Stimulated activated CD4-positive, alpha-beta T cell treated with anti-CD3 and anti-CD28 coated beads, Interleukin-15, amount 100 ng/mL, for 24 hours (primary cell): ENCODE results near the gene FAM193B.
"Not testable (repeated sequence)": the region's sequence is repeated elsewhere in the genome, so short reads cannot be mapped to it uniquely, and the experiment has no call there.

Experiments
- DNase-seq: peaks from one replicate; pipeline ENCODE4 v3.0.0-alpha.2; 2020

FAM193B gene

DNA sequence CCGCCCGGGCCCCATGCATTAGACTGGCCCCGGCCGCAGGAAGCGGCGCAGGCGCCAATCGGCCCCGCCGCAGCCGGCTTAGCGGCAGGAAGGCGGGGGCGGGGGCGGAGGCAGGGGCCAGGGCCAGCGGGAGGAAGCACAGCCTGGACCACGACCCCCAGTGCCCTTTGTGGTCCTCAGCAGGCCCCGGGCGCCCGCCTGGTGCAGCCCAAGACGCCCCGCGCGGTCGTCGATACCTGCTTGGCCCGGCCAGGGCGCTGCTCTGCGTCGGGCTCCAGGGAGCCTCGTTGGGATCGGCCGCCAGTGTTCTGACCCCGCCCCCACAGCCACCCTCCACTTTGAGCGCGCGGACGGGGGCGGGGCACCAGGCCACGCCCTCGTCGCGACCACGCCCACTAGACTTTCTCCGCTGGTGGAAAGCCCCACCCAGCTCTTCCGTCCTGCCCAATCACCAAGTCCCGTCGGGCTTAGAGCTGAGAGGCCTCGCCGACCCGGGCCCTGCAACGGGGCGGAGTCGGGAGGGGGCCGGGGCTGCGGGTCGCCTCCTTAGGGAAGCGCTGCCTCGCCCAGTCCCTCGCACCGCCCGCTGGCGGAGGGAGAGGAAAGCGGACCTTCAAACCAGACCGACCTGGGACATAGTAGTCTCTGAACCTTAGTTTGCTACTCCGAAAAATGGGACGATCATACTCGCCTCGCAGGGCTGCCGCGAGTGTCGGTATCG lies 56.9 kb downstream of the FAM193B start, which contains the start of gene PDLIM7:
TSS of gene PDLIM7 (minus strand) at position 313 of the 721 bp plus-strand sequence. CDS start 1,092 bp downstream, outside the sequence.
- DNase-seq = peak; percentile 97

DNA sequence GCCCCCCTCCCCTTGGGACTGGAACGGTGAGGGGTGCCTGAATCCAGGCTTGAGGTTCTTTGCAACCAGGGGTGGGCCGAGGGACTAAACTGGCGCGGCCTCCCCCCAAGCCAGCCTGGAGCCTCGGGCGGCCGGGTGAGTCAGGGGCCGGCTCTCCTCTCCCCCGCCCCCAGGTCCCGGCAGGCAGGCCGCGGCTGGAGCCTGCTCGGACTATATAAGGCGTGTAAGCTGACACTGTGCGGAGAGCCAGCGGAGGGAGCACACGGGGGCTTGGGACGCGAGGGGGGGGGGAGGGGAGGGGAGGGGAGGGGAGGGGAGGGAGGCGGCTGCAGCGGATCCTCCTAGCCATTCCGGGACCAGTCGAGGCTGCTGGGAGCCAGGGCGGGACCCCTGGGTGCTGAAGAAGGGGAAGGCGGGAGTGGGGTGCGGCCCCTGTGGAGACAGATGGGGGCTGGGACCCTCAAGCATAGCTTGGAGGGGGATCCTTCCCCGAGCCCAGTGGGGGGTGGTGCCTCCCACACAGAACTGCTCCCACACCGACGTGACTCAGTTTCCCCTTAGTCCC lies 57.6 kb downstream of the FAM193B start:
- DNase-seq = no peak

DNA sequence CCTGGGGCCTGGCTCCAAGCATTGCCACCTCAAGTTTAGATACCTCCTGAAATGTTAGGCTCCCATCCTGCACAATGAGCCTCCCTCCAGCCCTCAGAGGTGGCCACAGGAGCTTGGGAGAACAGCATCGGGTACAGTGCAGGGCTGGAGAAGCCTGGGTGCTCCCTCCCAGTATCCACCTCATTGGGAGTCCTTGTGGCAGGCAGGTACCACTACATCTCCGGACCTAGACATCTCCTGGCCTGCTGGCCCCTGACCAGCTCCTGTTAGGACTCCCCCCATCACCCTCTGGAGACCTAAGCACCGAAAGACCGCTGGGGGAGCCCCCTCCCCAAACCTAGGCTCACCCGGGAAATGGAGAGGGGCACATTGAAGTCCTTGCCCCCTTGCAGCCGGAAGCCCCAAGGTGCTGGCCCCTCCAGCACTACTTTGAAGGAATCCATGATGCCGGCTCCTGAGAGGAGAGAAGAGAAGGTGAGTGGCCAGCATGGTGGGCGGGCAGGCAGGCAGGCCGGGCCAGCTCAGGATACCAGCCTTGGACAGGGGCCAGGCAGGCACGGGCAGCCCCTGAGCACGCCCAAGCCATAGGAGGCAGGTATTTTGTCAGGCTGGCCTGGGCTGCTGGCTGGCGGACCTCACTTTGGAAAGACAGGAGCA lies 58.2 kb downstream of the FAM193B start:
- DNase-seq = no peak

DNA sequence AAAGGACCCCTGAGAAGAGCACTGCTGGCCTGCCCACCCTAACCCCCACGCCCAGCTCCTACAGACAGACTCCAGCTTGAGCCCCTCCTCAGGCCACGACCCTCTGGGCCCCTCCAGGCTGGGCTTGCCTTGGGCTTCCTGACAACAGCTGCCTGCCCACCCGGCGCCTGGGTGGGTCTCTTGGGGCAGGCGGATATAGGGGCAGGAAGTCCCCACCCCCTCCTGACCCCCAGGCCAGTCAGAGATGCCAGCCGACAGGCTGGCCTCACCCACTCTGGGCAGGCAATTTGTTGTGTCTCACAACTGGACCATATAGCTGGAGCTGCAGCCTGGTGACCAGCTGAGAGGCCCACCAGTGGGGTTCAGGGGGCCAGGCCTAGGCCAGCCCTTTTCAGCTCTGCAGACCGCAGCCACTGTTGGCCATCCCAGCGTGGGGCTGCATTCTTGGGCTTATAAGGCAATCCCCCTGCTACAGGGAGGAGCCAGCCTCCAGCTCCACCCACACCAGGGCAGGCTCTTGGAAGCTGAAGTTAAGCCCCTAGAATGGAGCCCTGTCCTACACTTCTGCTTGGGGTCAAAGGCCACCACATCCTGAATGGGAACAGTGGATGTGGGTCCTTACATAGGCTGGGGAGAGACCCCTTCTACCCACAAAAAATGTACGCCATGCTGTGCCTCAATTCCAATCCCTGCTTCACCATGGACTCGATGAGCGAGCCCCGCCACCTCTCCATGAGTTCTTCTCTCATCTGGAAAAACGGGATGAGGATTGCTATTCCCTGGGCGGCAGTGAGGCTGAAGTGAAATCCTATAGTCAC lies 58.9 kb downstream of the FAM193B start:
- DNase-seq = no peak

DNA sequence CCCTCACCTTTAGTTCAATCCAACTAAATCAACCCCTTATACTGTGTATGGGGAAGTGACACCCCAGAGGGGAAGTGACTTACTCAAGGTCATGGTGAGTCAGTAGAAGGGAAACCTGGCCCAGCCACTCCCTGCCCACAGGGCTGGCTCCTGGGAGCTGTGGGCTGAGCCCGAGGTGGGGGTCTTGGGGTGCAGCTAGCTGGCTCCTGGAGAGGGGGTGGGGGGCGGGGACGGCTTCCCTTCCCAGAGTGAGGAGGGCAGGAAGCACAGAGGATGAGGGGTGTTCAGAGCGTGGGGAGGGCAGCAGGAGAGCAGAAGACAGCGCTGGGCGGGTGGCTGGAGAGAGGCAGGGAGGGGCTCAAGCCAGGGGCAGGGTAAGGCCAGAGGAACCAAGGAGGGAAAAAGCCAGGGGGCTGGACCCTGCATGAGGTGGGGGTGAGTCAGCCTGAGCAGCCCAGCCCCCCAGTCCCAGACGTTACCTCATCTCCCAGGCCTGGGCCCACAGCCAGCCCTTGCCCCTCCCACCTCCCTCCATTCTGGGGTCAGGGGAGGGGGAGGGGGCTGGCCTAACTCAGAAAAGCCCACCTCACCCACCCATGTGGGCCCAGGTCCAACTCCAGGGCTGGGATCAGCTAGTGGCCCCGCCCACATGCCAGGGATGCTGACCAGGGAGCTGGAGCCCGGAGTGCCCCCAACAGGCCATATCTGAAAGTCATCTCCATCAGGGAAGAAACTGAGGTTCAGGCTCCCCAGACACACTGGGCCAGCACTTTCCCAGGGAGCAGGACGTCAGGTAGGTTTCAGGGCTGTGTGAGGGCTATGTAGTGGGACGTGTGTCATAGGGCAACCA lies 59.8 kb downstream of the FAM193B start:
- peak; percentile 51 for DNase-seq

DNA sequence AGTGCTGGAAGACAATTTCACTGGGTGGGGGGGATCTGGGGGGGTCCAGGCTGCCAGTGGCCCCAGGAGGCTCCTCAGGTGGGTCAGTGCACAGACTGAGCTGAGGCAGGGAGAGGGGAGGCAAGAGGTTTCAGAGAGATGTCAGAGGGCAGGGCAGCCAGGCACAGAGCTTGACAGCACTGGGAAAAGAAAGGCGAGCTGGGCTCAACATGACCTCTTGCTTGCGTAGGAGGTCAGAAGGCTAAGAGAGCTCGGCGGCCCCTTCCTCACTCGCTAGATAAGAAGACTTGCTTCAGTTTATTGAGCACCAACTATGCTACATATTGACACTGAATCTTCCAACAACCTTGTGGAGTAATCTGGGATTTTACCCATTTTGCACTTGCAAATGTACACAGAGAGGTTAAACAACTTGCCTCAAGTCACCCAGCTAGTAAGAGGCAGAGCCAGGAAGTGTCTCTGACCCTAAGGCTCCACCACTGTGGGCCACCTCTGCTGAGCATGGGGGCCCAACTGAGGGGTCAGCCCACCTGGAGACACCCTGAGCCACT lies 60.5 kb downstream of the FAM193B start:
- DNase-seq = no peak

DNA sequence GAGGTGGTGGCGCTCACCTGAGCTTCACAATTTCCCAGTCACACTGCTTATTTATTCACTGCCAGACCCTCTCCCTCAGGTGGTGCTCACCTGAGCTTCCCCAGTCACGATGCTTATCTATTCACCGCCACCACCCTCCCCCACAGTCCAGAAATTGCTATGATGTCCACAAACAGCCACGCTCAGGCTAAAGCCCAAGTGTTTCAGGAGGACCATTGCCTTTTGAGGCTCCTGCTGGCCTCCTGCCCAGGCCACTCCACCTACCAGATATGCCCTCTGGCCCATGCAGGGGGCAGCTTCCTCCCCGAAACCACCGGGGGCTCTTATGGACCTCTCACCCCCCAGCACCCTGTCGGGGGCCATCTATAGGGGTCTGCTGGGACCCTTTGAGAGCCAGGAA lies 61.5 kb downstream of the FAM193B start:
- DNase-seq = no peak

DNA sequence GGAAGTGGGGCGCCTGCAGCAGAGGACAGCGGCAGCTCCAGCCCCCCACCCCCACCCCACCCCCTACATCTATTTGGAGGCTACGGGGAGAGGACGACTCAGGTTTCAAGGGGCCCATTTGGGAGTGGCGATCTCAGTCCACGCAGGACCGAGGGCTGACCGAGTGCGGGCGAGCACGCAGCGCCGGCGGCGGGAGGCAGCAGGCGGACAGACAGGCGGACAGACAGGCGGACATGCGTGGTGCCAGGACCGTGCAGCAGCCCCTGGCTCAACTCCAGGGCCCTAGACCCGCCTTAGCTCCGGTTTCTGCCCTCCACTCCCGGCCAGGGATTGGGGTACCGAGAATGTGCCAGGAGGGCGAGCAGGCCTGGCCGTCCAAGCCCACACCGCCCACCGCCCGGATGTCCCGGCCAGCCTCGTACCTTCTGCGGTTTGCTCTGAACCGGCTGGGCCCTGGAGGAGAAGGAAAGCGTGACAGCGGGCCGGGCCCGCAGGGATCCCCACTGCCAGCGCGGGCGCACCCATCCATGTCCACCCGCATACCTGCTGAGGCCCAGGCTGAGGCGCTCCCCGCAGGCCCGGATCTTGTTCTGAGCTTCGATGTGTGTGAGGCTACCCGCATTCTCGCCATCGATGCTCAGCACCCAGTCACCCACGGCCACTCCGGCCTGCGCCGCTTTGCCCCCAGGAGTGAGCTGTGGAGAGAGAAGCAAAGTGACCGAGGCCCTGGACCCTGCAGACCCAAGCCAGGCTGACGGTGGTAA lies 62.2 kb downstream of the FAM193B start:
- DNase-seq = no peak

DNA sequence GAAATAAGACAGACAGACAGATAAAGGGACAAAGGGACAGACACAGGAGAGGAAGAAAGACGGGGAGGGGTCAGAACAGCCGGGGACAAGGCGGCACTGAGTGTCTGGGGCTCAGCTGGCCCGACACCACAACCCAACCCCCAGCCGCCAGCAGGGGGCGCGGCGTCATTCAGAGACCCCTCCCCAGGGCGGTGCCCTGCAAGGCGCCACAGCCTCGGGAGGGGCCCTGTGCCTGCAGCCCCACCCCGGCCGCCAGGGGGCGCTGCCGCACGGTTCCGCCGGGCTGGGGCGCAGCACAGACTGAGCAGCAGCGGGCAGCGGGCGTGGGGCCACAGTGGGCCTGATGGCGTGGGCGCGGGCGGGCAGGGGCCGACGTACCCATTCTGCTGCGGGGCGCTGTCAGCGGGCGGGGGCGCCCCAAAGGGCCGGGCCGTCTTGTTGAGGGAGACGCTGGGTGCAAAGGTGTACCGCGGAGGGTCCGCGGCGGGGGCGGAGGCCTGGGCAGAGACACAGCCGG lies 62.9 kb downstream of the FAM193B start:
- DNase-seq = peak; percentile 54

DNA sequence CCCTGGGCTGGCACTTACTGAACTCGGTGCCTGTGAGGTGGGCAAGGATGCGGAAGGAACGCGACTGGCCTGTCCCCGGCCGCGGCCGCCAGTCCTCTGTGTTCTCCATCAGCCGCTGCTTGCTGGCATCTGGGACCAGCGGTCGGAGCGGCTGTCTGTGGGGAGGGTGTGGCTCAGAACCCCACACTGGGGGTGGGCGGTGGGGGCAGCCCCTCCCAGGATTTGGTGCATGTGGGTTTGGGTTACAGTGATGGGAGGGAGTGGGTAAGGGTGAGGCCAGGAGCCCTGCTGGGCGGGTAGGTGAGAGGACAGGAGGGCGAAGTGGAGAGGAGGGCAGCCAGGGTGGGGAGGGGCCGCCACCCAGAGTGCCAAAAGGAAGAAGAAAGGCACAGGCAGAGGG lies 63.4 kb downstream of the FAM193B start:
- no peak for DNase-seq

DNA sequence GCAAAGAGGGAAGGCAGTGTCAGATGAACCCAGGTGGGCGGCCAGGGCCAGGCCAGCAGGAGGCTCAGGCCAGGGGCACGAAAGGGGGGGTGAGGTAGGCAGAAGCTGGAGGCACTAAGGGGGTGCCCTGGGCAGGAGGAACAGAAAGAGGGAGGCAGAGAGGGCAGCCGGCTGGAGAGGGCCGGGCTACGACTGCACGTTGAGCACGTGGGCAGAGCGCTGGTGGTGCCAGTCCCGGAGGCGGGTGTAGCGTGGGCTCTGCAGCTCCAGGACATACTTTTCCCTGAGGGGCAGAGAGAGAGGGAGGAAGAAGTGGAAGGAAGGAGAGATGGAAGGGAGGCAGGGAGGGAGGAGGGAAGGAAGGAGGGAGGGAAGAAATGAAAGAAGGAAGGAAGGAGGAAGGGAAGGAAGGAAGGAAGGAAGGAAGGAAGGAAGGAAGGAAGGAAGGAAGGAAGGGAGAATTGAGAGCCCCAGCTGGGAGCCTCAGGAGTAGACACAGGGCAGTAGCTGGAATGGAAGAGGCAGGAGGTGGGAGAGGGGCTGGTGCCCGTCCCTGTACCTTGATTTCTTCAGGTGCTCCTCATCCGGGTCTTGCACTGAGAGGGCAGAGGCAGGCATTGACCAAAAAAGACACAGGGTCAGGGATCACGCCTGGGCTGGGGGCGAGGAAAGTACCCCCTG lies 63.9 kb downstream of the FAM193B start:
- no peak for DNase-seq

DNA sequence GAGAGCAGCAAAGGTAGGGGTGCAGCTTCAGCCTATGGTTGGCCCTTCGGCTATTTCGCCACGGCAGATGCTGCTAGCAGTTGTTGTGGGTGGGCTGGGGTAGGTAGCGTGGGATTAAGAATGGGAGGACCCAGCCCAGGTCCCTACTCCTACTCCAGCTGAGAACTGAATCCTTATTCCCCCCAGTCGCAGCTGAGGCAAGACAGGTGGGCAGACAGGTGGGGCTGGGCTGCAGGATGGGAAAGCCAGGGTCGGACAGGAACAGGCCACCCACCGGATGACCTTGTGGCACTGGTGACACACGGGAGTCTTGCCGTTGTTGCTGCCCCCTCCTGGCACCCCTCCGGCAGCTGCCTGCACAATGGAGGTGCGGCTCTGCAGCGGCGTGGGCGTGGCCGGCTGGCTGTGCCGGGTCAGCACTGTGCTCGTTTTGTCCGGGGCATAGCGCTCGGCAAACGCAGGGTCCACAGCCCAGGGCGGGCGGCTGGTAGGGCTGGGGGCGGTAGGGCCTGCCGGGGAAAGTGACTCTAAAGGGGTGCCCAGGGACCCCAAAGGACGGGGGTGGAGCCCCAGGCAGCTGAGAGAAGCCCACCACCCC lies 65.1 kb downstream of the FAM193B start:
- no peak for DNase-seq

DNA sequence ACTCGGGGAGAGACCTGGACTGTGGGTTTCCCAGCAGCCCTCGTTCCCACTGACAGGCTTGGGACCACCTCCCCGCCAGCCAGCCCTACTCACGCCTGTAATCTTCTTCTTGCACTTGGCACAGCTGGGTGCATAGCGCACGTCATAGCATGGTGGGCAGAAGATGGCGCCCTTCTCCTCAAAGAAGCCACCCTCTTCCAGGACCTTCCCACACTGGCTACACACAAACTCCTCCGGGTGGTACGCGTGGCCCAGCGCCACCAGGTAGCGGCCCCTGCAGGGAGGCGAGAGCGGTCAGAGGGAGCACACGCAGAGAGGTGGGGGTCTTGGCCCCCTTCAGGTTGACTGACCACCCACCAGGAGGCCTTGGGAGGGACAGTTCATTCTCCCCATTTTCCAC lies 66.4 kb downstream of the FAM193B start:
- no peak for DNase-seq

DNA sequence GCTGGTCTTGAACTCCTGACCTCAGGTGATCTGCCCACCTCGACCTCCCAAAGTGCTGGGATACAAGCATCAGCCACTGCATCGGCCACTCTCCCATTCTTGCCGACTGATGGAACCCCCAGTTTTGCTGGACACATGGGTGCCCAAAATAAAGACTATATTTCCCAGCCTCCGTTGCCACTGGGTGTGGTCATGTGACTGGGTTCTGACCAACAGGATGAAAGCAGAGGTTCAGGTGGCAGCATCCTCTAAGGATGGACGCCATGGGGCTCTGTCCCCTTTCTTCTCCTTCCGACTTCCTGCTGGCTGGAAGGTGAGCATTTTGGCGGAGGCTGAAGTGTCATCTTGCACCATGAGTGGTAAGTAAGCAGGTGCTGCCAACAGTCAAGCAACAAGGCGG lies 67.2 kb downstream of the FAM193B start:
- no peak for DNase-seq

DNA sequence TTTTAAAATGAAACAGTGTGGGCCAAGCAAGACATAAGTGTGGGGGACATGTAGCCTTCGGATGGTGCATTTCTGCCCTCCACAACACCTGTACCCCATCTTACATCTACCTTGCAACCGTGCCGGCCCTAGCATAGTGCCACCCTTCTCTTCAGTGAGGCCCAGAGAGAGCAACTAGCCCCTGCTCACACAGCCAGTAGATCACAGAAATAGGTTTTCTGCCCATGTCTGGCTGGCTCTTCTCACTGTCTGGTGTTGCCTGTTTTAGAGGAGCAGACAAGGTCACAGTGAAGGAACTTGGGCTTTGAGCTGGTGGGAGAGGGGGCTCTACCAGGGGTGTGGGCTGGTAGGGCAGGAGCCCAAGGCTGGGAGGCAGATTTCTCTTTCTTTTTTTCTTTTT lies 68.1 kb downstream of the FAM193B start:
- DNase-seq = no peak

DNA sequence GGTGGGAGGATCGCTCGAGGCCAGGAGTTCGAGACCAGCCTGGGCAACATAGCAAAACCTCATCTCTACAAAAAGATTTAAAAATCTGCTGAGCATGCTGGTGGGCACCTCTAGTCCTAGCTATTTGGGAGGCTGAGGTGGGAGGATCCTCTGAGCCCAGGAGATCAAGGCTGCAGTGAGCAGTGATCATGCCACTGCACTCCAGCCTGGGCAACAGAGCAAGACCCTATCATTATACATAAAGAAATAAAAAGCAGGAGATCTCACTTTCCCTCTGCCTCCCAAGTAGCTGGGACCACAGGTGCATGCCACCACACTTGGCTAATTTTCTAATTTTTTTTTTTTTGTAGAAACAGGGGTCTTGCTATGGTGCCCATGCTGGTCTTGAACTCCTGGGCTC lies 68.6 kb downstream of the FAM193B start:
- DNase-seq = not testable (repeated sequence)

DNA sequence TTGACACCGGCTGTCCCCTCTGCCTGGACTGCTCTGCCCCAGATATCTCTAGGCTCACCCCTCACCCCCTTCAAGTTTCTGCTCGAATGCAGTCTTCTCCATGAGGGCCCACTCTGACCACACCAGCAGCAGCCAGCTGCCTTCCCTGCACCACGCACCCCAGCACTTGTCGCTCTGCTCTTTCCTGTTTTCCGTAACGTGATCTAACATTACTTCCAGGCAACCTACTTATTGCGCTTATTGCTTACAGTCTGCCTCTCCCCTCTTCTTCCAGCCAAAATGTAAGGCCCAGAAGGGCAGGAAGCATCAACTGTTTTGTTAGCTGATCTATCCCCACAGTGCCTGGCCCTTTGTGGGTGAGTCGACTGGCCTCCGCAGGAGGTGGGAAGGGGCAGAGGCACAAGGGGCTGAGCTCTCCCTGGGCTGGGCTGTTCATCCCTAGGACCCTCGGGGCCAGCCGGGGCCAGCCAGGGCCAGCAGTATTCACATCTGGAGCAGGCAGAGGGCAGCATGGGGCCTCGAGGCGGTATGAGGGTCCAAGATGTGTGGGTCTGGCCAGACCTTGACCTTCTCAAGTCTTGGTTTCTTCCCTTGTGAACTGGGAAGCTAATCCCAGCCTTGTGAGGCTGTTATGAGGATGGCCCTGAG lies 69.3 kb downstream of the FAM193B start:
- DNase-seq = no peak

DNA sequence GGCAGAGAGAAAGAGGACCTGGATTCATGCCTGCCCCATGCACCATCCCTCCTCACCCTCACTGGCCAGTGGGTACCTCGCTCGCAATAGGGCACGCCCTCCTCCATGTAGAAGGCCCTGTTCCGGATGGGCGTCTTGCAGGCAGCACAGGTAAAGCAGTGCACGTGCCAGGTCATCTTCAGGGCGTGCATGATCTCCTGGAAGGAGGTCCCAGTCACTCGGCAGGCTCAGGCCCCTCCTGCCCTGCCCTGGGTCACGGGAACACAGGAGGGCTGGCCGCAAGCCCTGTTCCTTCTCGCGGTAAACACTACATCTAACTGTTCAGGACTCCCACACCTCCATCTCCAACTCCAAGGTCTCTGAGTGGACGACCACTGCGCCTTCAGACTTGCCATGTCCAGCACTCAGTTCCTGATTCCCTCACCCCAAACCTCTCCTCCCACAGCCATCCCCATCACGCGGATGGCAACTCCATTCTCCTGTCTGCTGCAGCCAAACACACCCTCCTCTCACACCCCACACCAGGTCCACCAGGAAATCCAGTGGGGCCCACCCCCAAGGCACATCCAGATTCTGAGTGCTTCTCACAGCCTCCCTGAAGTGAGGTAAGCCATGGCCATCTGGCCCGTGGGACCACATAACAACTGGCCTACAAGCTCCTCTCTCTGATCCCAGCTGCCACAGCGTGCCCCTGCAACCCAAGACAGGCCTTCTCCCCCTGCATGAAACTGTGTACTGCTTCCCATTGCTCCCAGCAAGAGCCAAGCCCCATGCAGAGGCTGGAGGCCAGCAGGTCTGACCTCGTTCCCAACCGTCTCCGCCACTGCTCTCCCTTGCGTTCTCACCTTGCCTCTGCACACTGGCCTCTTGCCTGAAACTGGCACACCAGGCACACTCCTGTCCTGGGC lies 70.1 kb downstream of the FAM193B start:
- DNase-seq = no peak
